H1 (cell line): ENCODE measurements around the gene HECTD4. TPM values are rescaled to one million over a fixed set of nuclear protein-coding genes. Genes with fewer than 3 reads are reported as not detected.

Source experiments
- CTCF ChIA-PET: fragments of 300-600 bp; sonication (Branson Sonifier 250); formaldehyde crosslinking; loops from one replicate; lab custom pipeline; 2021; ENCODE audit not compliant: partially characterized antibody; lab: Charles Lee
- POLR2A ChIA-PET: fragments of 300-600 bp; sonication (Branson Sonifier 250); formaldehyde crosslinking; loops from one replicate; lab custom pipeline; 2021; ENCODE audit warnings: inconsistent platforms; ENCODE audit not compliant: partially characterized antibody; lab: Charles Lee
- DNase-seq, 2 experiments: peaks; one replicate each; pipeline versions ENCODE4 v3.0.0 to v3.0.0-alpha.2; 2010 to 2022; ENCODE audit warnings: low spot score in 2 of 2, low read depth in 1 of 2, mixed read lengths in 1 of 2
- FAIRE-seq: peaks from 2 replicates; lab custom pipeline; 2011; peaks lifted over from hg19 to GRCh38; lab: Jason Lieb, UNC
- H2AFZ ChIP-seq: 2 replicates; pipeline ENCODE4 v1.8.1; 2012; ENCODE audit warnings: low read length, inconsistent platforms
- H2AK5ac ChIP-seq: 2 replicates; pipeline ENCODE4 v1.6.1; 2013; ENCODE audit warnings: low read depth, low read length
- H2BK120ac ChIP-seq: replicated peaks from 2 replicates; pipeline ENCODE3; 2013; ENCODE audit warnings: low read depth, low read length, inconsistent platforms
- H2BK12ac ChIP-seq: 2 replicates; pipeline ENCODE4 v1.6.1; 2013; ENCODE audit warnings: low read depth, low read length
- H2BK15ac ChIP-seq: 2 replicates; pipeline ENCODE4 v1.6.1; 2013; ENCODE audit warnings: low read length
- H2BK20ac ChIP-seq: 2 replicates; pipeline ENCODE4 v1.6.1; 2013; ENCODE audit warnings: low read length
- H2BK5ac ChIP-seq: 2 replicates; pipeline ENCODE4 v1.6.1; 2013; ENCODE audit warnings: low read depth, low read length
- H3K14ac ChIP-seq: 2 replicates; pipeline ENCODE4 v1.6.1; 2013; ENCODE audit warnings: inconsistent platforms; ENCODE audit not compliant: insufficient read length
- H3K18ac ChIP-seq: 2 replicates; pipeline ENCODE4 v1.6.1; 2013; ENCODE audit warnings: low read length; ENCODE audit errors: extremely low read depth
- H3K23ac ChIP-seq: 2 replicates; pipeline ENCODE4 v1.6.1; 2013; ENCODE audit warnings: inconsistent platforms; ENCODE audit not compliant: insufficient read length
- H3K23me2 ChIP-seq: 2 replicates; pipeline ENCODE4 v1.6.1; 2013; ENCODE audit warnings: low read depth, low read length
- H3K27ac ChIP-seq: 2 replicates; pipeline ENCODE4 v1.6.1; 2011; ENCODE audit warnings: low read depth, low read length, inconsistent platforms
- H3K27me3 ChIP-seq, 4 experiments: replicated peaks in 1 of 4; 1 replicate in 1 of 4; 2 replicates in 3 of 4; pipeline versions ENCODE4 v1.6.1 to v1.8.1; 2011 to 2013; ENCODE audit warnings: low read length in 3 of 4, mild to moderate bottlenecking in 3 of 4, inconsistent platforms in 2 of 4, mixed read lengths in 2 of 4, moderate library complexity in 1 of 4; ENCODE audit not compliant: control insufficient read depth in 3 of 4, insufficient read depth in 3 of 4; ENCODE audit errors: extremely low read depth in 1 of 4
- H3K36me3 ChIP-seq, 4 experiments: 2 replicates each; pipeline versions ENCODE4 v1.6.1 to v1.8.1; 2011 to 2013; ENCODE audit warnings: mild to moderate bottlenecking in 4 of 4, low read length in 3 of 4, moderate library complexity in 2 of 4, control low read depth in 1 of 4, inconsistent platforms in 1 of 4; ENCODE audit not compliant: insufficient read depth in 4 of 4, control insufficient read depth in 2 of 4
- H3K4ac ChIP-seq: replicated peaks from 2 replicates; pipeline ENCODE3; 2013; ENCODE audit warnings: low read length, low read depth, mixed read lengths, inconsistent platforms; ENCODE audit not compliant: insufficient read length
- H3K4me1 ChIP-seq, 4 experiments: replicated peaks in 1 of 4; 1 replicate in 1 of 4; 2 replicates in 3 of 4; pipeline versions ENCODE4 v1.6.1 to v1.8.1; 2011 to 2013; ENCODE audit warnings: low read length in 3 of 4, inconsistent platforms in 2 of 4, mixed read lengths in 1 of 4; ENCODE audit not compliant: insufficient read depth in 4 of 4, control insufficient read depth in 3 of 4
- H3K4me2 ChIP-seq, 2 experiments: 2 replicates each; pipeline versions ENCODE4 v1.6.1 to v1.8.1; 2011 to 2013; ENCODE audit warnings: low read depth in 2 of 2, low read length in 2 of 2, control low read depth in 1 of 2, inconsistent platforms in 1 of 2, mild to moderate bottlenecking in 1 of 2; ENCODE audit not compliant: insufficient read depth in 1 of 2
- H3K4me3 ChIP-seq, 4 experiments: fragments of 200-600, 300-600 bp in 1 of 4; sonication (generic), shearing (Covaris generic), sonication (Bioruptor Twin) in 1 of 4; 2 replicates each; pipeline versions ENCODE4 v1.5.1 to v1.8.1; 2011 to 2016; ENCODE audit warnings: low read length in 4 of 4, low read depth in 3 of 4, control low read depth in 2 of 4, inconsistent platforms in 2 of 4, mild to moderate bottlenecking in 2 of 4, mixed read lengths in 1 of 4, moderate library complexity in 1 of 4; ENCODE audit not compliant: insufficient read depth in 2 of 4; ENCODE audit errors: extremely low read depth in 1 of 4
- H3K56ac ChIP-seq: replicated peaks from 2 replicates; pipeline ENCODE3; 2013; ENCODE audit warnings: low read depth, mild to moderate bottlenecking, mixed read lengths, low read length, inconsistent platforms; ENCODE audit not compliant: insufficient read length
- H3K79me1 ChIP-seq: 2 replicates; pipeline ENCODE4 v1.6.1; 2013; ENCODE audit warnings: low read depth, low read length, control low read depth
- H3K79me2 ChIP-seq, 2 experiments: 2 replicates each; pipeline versions ENCODE4 v1.6.1 to v1.8.1; 2012 to 2013; ENCODE audit warnings: low read length in 2 of 2, mild to moderate bottlenecking in 2 of 2, inconsistent platforms in 1 of 2; ENCODE audit not compliant: insufficient read depth in 2 of 2, control insufficient read depth in 1 of 2
- H3K9ac ChIP-seq, 4 experiments: replicated peaks in 1 of 4; 1 replicate in 1 of 4; 2 replicates in 3 of 4; pipeline versions ENCODE4 v1.6.1 to v1.8.1; 2011 to 2013; ENCODE audit warnings: low read depth in 3 of 4, low read length in 3 of 4, control low read depth in 2 of 4, mild to moderate bottlenecking in 2 of 4, moderate library complexity in 2 of 4, inconsistent platforms in 1 of 4; ENCODE audit errors: extremely low read depth in 1 of 4
- H3K9me3 ChIP-seq, 2 experiments: 2 replicates each; pipeline versions ENCODE4 v1.6.1 to v1.8.1; 2012 to 2013; ENCODE audit warnings: mild to moderate bottlenecking in 2 of 2, moderate library complexity in 2 of 2, control low read depth in 1 of 2, inconsistent platforms in 1 of 2, low read depth in 1 of 2, low read length in 1 of 2, mixed read lengths in 1 of 2; ENCODE audit not compliant: insufficient read depth in 2 of 2
- H4K20me1 ChIP-seq, 2 experiments: replicated peaks in 1 of 2; 2 replicates each; pipeline versions ENCODE3 to v1.8.1; 2011 to 2013; ENCODE audit warnings: inconsistent platforms in 2 of 2, low read length in 2 of 2, mild to moderate bottlenecking in 1 of 2; ENCODE audit not compliant: insufficient read depth in 2 of 2, control insufficient read depth in 1 of 2
- H4K5ac ChIP-seq: 2 replicates; pipeline ENCODE4 v1.6.1; 2013; ENCODE audit warnings: low read length, low read depth, mixed read lengths, inconsistent platforms; ENCODE audit not compliant: insufficient read length
- H4K8ac ChIP-seq: 2 replicates; pipeline ENCODE4 v1.8.0; 2013; ENCODE audit warnings: mild to moderate bottlenecking, moderate library complexity, low read length, inconsistent platforms; ENCODE audit not compliant: insufficient read depth; ENCODE audit errors: extremely low read depth
- H4K91ac ChIP-seq: replicated peaks from 2 replicates; pipeline ENCODE3; 2013; ENCODE audit warnings: low read length, mixed read lengths, inconsistent platforms; ENCODE audit not compliant: insufficient read length
- BRCA1 ChIP-seq: IDR thresholded peaks from 2 replicates; pipeline ENCODE4 v1.6.1; 2012; ENCODE audit warnings: low read depth, low read length, improper control_type of control experiment
- WGBS, 2 experiments: shearing (Covaris generic) in 1 of 2; methylation state at CpG; one replicate each; pipeline versions ENCODE4 v1.1.6 to v1.1.7; 2013 to 2015; ENCODE audit warnings: low lambda C conversion rate in 2 of 2, mixed read lengths in 2 of 2, inconsistent platforms in 1 of 2, low coverage in 1 of 2, missing lambda C conversion rate in 1 of 2; ENCODE audit not compliant: insufficient replicate concordance in 2 of 2, insufficient coverage in 1 of 2, insufficient read length in 1 of 2; ENCODE audit errors: extremely low coverage in 1 of 2, missing lambda C conversion rate in 1 of 2; 5-methylcytosine and 5-hydroxymethylcytosine counted together
- polyA plus RNA-seq, 7 experiments: library from polyadenylated mRNA; depleted of rRNA in 3 of 7; stranded (reverse) in 5 of 7; unstranded in 2 of 7; fragments of >200 nt in 5 of 7; fragments of 200-250 nt in 2 of 7; gene quantifications; 1 replicate in 5 of 7; 2 replicates in 1 of 7; 4 replicates in 1 of 7; pipeline versions ENCODE4 v1.2.1 to v1.2.3, GENCODE V29; 2011 to 2013; ENCODE audit warnings: missing spikeins in 2 of 7, mixed read lengths in 2 of 7
- total RNA-seq: library from RNA; stranded (reverse); fragmentation: NEBNext Ultra II Directional; extraction: Animal tissue kit (Norgen Biotek cat#: 25700); gene quantifications from 2 replicates; pipeline ENCODE4 v1.2.1, GENCODE V29; 2021

The HECTD4 gene
- total and polyA plus RNA-seq, 2 of the 8 experiments (the other 6 are each of a cell fraction or from before 2014, with no cell fraction given) = 6.5 to 33.7 TPM

DNA sequence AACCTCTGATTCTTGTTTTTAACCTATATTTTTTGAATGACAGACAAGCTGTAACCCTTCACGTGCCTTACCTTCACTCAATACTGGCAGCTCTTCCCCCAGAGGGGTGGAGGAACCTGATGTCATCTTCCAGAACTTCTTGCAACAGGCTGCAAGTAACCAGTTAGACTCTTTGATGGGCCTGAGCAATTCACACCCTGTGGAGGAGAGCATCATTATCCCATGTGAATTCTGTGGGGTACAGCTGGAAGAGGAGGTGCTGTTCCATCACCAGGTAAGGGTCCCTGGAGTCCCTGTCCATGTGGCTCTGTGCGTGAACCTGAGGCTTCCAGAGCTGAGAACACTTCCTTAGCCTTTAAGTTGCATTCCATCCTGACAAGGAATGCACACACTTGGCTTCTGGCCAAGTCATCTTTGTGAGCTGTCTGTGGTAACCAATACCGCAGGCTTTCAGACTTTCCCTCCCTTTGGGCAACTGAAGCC lies 234.2 kb downstream of the HECTD4 start:
- no peaks in the 10 kb centered on the region for H3K4me1 ChIP-seq
- no peak overlapping the region for H2BK12ac ChIP-seq
- H3K56ac ChIP-seq = no peak overlapping the region
- H3K9me3 ChIP-seq = no peaks in the 10 kb centered on the region
- no peaks in the 10 kb centered on the region for H3K23me2 ChIP-seq
- no peaks in the 10 kb centered on the region for H3K79me1 ChIP-seq
- H3K9ac ChIP-seq = no peak overlapping the region
- no peak overlapping the region for H2BK20ac ChIP-seq
- no peak overlapping the region for H4K91ac ChIP-seq
- no peak overlapping the region for H4K8ac ChIP-seq
- no peak overlapping the region for H2AK5ac ChIP-seq
- no peaks in the 10 kb centered on the region for H3K79me2 ChIP-seq
- H3K27me3 ChIP-seq = no peaks in the 10 kb centered on the region
- ChIA-PET CTCF (interaction anchor here (0.8 to 1.1 kb wide), 3 partner anchors 17 to 239 kb away, joined by 3 to 4 read pairs (median 3); no protein-coding TSS in a partner anchor), POLR2A (interaction anchor here (1.5 kb wide), 1 partner anchor 25 kb away, joined by 3 read pairs; no protein-coding TSS in a partner anchor)
- DNase-seq (no peak), FAIRE-seq (no peak)
- H2BK120ac ChIP-seq = no peak overlapping the region
- H2AFZ ChIP-seq = no peak overlapping the region
- H3K4me3 ChIP-seq = no peak overlapping the region
- 0 out of 2 replicates have a peak overlapping the region, but pooled peaks have one; percentile 29 for H2BK15ac ChIP-seq
- WGBS, 2 experiments = 94% methylated on average over 3 of the region's 3 CpGs; no CpG with 5 or more reads in 1 of the 2 experiments
- peaks cover 15 to 66% (median 47%) of the 10 kb centered on the region in 4 experiments; a peak in 7 of 8 replicates for H3K36me3 ChIP-seq
- H3K14ac ChIP-seq = no peak overlapping the region
- H3K18ac ChIP-seq = no peak overlapping the region
- H4K20me1 ChIP-seq = peaks cover 0 to 3% of the 10 kb centered on the region in 2 experiments
- H3K27ac ChIP-seq = no peak overlapping the region
- no peak overlapping the region for H2BK5ac ChIP-seq
- no peak overlapping the region for H3K23ac ChIP-seq
- H3K4me2 ChIP-seq = no peak overlapping the region
- no peak overlapping the region for H4K5ac ChIP-seq
- no peak overlapping the region for H3K4ac ChIP-seq
- TF ChIP-seq BRCA1 = no peak
